Body of pancreas (tissue), 4 donors: Measurements from ENCODE around the gene TRIM28. TPM values are rescaled to one million over a fixed set of nuclear protein-coding genes. Genes with fewer than 3 reads are reported as not detected.

Experiments used
- ATAC-seq: fragments of 150-250 bp; one replicate; pipeline ENCODE4 v1.9.1; 2016
- DNase-seq, 4 donors: peaks; one replicate each; pipeline ENCODE4 v3.0.0-alpha.2; 2019
- H3K27ac ChIP-seq, 4 donors: fragments of 200-600 bp; sonication (generic); 1 replicate in 3 of 4; 2 replicates in 1 of 4; pipeline versions ENCODE4 v1.5.1 to v1.6.1; 2016 to 2019; ENCODE audit warnings: mild to moderate bottlenecking in 1 of 4, mixed read lengths in 1 of 4, moderate library complexity in 1 of 4
- H3K27me3 ChIP-seq, 2 donors: fragments of 200-600 bp; sonication (generic); one replicate each; pipeline ENCODE4 v1.6.0; 2016; ENCODE audit warnings: mild to moderate bottlenecking in 1 of 2
- H3K36me3 ChIP-seq, 2 donors: fragments of 200-600 bp; sonication (generic); replicated peaks in 1 of 2; 2 replicates each; pipeline ENCODE4 v1.5.1; 2016; ENCODE audit warnings: low read depth in 2 of 2; ENCODE audit not compliant: insufficient read depth in 1 of 2
- H3K4me1 ChIP-seq: fragments of 200-600 bp; sonication (generic); one replicate; pipeline ENCODE4 v1.6.0; 2016
- H3K4me3 ChIP-seq, 2 donors: fragments of 200-600 bp; sonication (generic); 1 replicate in 1 of 2; 2 replicates in 1 of 2; pipeline ENCODE4 v1.5.1; 2016 to 2019
- H3K9me3 ChIP-seq, 3 donors: fragments of 200-600 bp; sonication (generic); 1 replicate in 2 of 3; 2 replicates in 1 of 3; pipeline ENCODE4 v1.5.1; 2016
- POLR2A ChIP-seq, 3 donors: fragments of 450-650 bp; IDR thresholded peaks; one replicate each; pipeline ENCODE4 v1.6.1; 2016; ENCODE audit warnings: antibody characterized with exemption in 3 of 3, mild to moderate bottlenecking in 2 of 3
- WGBS, 2 donors: methylation state at CpG; one replicate each; pipeline ENCODE4 v1.1.5; 2017; 5-methylcytosine and 5-hydroxymethylcytosine counted together
- intact Hi-C: fragments of 100-400 bp; cut with DNase I; formaldehyde crosslinking; loops from one replicate; pipeline ENCODE4 v1.15.1; 2023
- total RNA-seq, 2 donors: library from RNA; depleted of rRNA; stranded (reverse); fragments of >200 nt; gene quantifications; one replicate each; pipeline ENCODE4 v1.1.0, GENCODE V29; 2016
- TF ChIP-seq, protein P1 (sequence below), 7 experiments: fragments of 450-650 bp in 4 of 7; fragments of 200-600 bp in 3 of 7; sonication (generic) in 3 of 7; IDR thresholded peaks; one replicate each; pipeline ENCODE4 v1.5.1; 2016 to 2019; ENCODE audit warnings: antibody characterized with exemption in 7 of 7

The TRIM28 gene
- total RNA-seq, 2 donors from 2014 or later = 244 to 273 TPM

DNA sequence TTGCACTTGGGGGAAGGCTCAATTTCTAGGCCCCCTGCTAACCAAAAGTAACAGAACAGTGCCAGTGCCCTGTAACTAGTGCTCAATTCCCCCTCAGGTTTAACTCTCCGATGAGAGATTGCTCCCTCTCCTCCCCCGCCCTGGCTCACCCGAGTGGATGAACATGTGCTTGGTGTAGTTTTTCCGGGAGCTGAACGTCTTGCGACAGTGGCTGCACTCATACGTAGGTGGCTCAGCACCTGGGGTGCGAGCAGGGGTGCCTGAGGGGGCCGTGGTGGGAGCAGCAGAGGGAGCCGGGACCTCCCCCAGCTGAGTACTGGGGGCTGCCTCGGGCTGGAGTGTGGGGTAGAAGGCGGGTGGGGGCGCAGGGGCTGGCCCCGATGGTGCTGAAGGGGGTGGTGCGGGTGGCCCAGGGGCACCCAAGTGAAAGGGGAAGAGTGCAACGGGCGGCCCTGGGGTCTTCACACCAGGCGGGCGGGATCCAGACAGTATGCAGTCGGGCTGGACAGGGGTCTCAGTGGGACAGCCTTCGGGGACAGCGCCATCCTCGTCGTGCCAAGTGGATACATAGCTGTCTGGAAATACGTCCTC is 27.5 kb upstream of the TRIM28 start:
- Histone ChIP-seq H3K9me3 (no peaks in the 10 kb centered on the region), H3K27me3 (no peaks in the 10 kb centered on the region), H3K4me1 (peaks cover 59% of the 10 kb centered on the region), H3K4me3 (no peak overlapping the region), H3K27ac (no peak overlapping the region), H3K36me3 (peaks cover 0 to 7% of the 10 kb centered on the region in 2 donors)
- TF ChIP-seq, protein P1, sequence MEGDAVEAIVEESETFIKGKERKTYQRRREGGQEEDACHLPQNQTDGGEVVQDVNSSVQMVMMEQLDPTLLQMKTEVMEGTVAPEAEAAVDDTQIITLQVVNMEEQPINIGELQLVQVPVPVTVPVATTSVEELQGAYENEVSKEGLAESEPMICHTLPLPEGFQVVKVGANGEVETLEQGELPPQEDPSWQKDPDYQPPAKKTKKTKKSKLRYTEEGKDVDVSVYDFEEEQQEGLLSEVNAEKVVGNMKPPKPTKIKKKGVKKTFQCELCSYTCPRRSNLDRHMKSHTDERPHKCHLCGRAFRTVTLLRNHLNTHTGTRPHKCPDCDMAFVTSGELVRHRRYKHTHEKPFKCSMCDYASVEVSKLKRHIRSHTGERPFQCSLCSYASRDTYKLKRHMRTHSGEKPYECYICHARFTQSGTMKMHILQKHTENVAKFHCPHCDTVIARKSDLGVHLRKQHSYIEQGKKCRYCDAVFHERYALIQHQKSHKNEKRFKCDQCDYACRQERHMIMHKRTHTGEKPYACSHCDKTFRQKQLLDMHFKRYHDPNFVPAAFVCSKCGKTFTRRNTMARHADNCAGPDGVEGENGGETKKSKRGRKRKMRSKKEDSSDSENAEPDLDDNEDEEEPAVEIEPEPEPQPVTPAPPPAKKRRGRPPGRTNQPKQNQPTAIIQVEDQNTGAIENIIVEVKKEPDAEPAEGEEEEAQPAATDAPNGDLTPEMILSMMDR (IDR thresholded peaks at IDR 0.05) = no peak
- no peak for TF ChIP-seq POLR2A (IDR thresholded peaks at IDR 0.05)
- ATAC-seq (no peak), DNase-seq (no peak)
- intact Hi-C loops = no loop called here
- WGBS, 2 donors = 86 to 88% methylated on average over 17 to 20 of the region's 25 CpGs

DNA sequence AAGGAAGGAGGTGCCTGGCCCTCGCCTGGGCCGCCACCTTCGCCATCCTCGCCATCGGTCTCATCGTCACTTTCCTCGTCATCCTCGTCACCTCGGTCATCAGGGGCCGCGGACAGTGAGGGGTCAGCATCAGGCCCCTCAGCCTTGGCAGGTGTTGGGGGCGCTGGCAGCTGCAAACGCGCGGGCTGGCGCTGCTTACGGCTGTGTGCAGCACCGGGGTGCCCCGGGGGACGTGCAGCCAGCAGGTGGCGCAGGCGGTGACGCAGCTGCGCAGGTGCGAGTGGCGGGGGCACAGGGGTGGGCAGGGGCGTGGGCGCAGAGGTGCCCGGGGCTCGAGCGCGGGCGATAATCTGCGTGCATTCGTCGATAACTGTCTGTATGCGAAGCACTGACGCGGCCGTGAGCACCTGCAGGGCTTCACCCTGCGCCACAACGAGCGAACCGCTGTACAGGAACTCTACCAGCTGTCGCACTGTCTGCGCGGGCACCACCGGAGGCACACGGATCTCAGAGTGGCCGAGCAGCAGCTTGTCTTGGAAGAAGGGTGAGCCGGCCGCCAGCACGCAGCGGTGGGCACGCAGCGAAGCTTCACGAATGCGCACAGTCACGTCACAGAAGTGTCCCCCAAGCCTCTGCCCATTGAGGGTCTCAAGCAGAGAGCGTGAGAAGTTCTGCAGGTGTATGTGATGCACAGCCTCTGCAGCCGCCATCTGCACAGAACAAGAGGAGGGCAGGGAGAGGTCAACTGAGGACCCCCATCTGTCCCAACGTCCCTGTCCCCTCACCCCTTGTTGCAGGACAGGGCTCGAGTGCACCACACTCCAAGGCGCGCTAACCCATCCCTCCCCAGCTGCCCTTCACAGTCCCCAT is 26.7 kb upstream of the TRIM28 start:
- 87 to 89% methylated on average over 49 to 65 of the region's 65 CpGs for WGBS, 2 donors
- intact Hi-C loops = no loop called here
- peaks cover 54% of the 10 kb centered on the region for H3K4me1 ChIP-seq
- no peaks in the 10 kb centered on the region for H3K9me3 ChIP-seq
- no peak overlapping the region for H3K4me3 ChIP-seq
- TF ChIP-seq POLR2A (IDR thresholded peaks at IDR 0.05) = no peak
- TF ChIP-seq, protein P1 (IDR thresholded peaks at IDR 0.05) = no peak
- no peaks in the 10 kb centered on the region for H3K27me3 ChIP-seq
- H3K27ac ChIP-seq = no peak overlapping the region
- DNase-seq (no peak), ATAC-seq (no peak)
- peaks cover 0 to 7% of the 10 kb centered on the region in 2 donors for H3K36me3 ChIP-seq

DNA sequence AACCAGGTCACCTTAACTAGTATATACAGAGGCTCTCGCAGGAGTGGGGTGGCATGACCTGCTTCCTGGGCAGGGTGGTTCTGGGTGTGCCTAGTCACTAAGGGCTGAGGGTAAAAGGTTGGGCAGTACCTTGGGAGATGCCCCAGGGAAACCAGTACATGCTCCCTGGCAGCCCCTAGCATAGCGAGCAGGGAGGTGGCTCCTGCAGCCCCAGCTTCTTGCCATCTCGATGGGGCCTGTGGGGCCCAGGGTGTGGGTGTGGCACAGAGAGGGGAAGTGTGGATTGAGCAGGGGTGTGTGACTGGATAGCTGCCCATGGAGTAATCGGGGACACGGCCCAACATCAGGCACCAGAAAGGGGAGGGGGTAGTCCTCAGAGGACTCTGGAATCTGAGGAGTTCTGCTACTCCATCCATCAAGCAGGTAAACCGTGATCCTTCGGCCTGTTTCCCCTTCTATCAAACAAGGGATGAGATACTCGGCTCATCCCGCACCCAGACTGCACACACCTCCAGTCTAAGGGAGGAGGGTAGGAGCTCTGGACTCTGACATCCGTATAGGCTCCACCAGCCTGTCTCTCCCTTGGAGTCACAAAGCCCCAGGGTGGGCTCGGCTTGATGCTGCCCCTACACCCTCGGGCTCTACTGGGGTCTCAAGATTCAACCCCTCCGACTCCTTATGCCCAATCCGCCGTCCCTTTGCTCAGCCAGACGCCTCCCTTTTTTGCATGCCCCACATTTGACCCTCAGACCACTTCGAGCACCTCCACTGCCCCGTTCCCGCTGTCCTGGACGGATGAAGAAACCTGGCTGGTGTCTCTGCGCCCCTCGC is 25.4 kb upstream of the TRIM28 start:
- peak overlapping the region; percentile 87 to 95 (median 91) for H3K27ac ChIP-seq
- ATAC-seq (no peak), DNase-seq (no peak)
- TF ChIP-seq, protein P1 (IDR thresholded peaks at IDR 0.05) = peak in 2 of 7 experiments; percentile 61 to 71
- TF ChIP-seq POLR2A (IDR thresholded peaks at IDR 0.05) = no peak
- peaks cover 48% of the 10 kb centered on the region for H3K4me1 ChIP-seq
- no peaks in the 10 kb centered on the region for H3K9me3 ChIP-seq
- H3K4me3 ChIP-seq = peak overlapping the region; percentile 54 to 72
- H3K36me3 ChIP-seq = peaks cover 0 to 7% of the 10 kb centered on the region in 2 donors
- H3K27me3 ChIP-seq = no peaks in the 10 kb centered on the region
- intact Hi-C loops = no loop called here
- WGBS, 2 donors = 8 to 11% methylated on average over 22 of the region's 22 CpGs

DNA sequence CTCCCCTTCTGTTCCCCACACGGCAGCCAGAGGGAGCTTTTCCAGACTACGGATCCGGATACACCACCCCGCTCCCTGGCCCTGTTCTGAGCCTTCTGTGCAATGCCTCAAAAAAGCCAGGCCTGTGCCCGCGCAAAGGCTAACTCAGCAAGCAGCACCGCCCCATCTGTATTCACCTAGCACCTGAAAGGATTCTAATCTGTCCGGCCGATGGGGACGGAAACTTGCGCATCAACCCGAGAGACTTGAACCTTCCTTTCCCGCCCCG is 24.8 kb upstream of the TRIM28 start:
- H3K27ac ChIP-seq = peak overlapping the region; percentile 87 to 95 (median 91)
- H3K27me3 ChIP-seq = no peaks in the 10 kb centered on the region
- TF ChIP-seq, protein P1 (IDR thresholded peaks at IDR 0.05) = peak in 5 of 7 experiments; percentile 15 to 59 (median 36)
- TF ChIP-seq POLR2A (IDR thresholded peaks at IDR 0.05) = no peak
- intact Hi-C loops = no loop called here
- H3K4me1 ChIP-seq = peaks cover 44% of the 10 kb centered on the region
- WGBS, 2 donors = 0 to 2% methylated on average over 13 to 14 of the region's 14 CpGs
- no peaks in the 10 kb centered on the region for H3K9me3 ChIP-seq
- peak overlapping the region; percentile 54 to 72 for H3K4me3 ChIP-seq
- DNase-seq = peak; percentile 60 to 69 (median 66)
- peak; percentile 44 for ATAC-seq
- peaks cover 0 to 7% of the 10 kb centered on the region in 2 donors for H3K36me3 ChIP-seq
